Loucy (cell line): ENCODE measurements around the gene HELQ.

Source experiments
- H2AFZ ChIP-seq: fragments of 200-600 bp; sonication (generic); 2 replicates; pipeline ENCODE4 v1.6.0; 2016; ENCODE audit warnings: antibody characterized with exemption, mild to moderate bottlenecking, low read length, moderate library complexity
- H3F3A ChIP-seq: fragments of 200-600 bp; 2 replicates; pipeline ENCODE4 v1.6.0; 2016; ENCODE audit warnings: antibody characterized with exemption, low read depth, mild to moderate bottlenecking
- H3K27me3 ChIP-seq: fragments of 200-600 bp; sonication (generic); 2 replicates; pipeline ENCODE4 v1.6.1; 2014; ENCODE audit warnings: low read length, mild to moderate bottlenecking; ENCODE audit not compliant: insufficient read depth, poor library complexity, severe bottlenecking
- H3K36me3 ChIP-seq: fragments of 200-600 bp; sonication (generic); 2 replicates; pipeline ENCODE4 v1.6.1; 2016; ENCODE audit warnings: low read length; ENCODE audit not compliant: insufficient read depth
- H3K4me1 ChIP-seq: fragments of 200-600 bp; sonication (generic); 2 replicates; pipeline ENCODE4 v1.5.1; 2014; ENCODE audit warnings: low read length, mild to moderate bottlenecking; ENCODE audit not compliant: insufficient read depth, poor library complexity, severe bottlenecking
- H3K4me2 ChIP-seq: fragments of 200-600 bp; sonication (generic); 2 replicates; pipeline ENCODE4 v1.6.0; 2014; ENCODE audit warnings: antibody characterized with exemption, low read length, low read depth, mild to moderate bottlenecking; ENCODE audit not compliant: poor library complexity, severe bottlenecking
- H3K4me3 ChIP-seq: fragments of 200-600 bp; sonication (generic); 2 replicates; pipeline ENCODE4 v1.5.1; 2014; ENCODE audit warnings: low read length, mild to moderate bottlenecking, mixed read lengths; ENCODE audit not compliant: poor library complexity, severe bottlenecking
- H3K79me2 ChIP-seq: fragments of 200-600 bp; sonication (generic); 2 replicates; pipeline ENCODE4 v1.6.1; 2014; ENCODE audit warnings: low read length; ENCODE audit not compliant: insufficient read depth
- H3K9ac ChIP-seq: fragments of 200-600 bp; sonication (generic); 2 replicates; pipeline ENCODE4 v1.6.0; 2014; ENCODE audit warnings: mild to moderate bottlenecking, low read depth, low read length, moderate library complexity; ENCODE audit not compliant: poor library complexity, severe bottlenecking
- H3K9me2 ChIP-seq: fragments of 200-600 bp; sonication (generic); replicated peaks from 2 replicates; pipeline ENCODE4 v1.6.1; 2016; ENCODE audit warnings: low read depth, low read length, mixed read lengths
- H3K9me3 ChIP-seq: fragments of 200-600 bp; sonication (generic); 2 replicates; pipeline ENCODE4 v1.6.1; 2014; ENCODE audit warnings: mild to moderate bottlenecking, antibody characterized with exemption, low read length, low read depth; ENCODE audit not compliant: insufficient read depth
- H4K20me1 ChIP-seq: fragments of 200-600 bp; sonication (generic); 2 replicates; pipeline ENCODE4 v1.6.0; 2014; ENCODE audit warnings: antibody characterized with exemption, low read length, mild to moderate bottlenecking; ENCODE audit not compliant: insufficient read depth, poor library complexity, severe bottlenecking
- EZH2phosphoT487 ChIP-seq: fragments of 200-600 bp; IDR thresholded peaks from 2 replicates; pipeline ENCODE4 v1.6.1; 2018; ENCODE audit warnings: antibody characterized with exemption, mild to moderate bottlenecking, moderate library complexity, borderline replicate concordance
- TF ChIP-seq, protein P1 (sequence below): fragments of 200-600 bp; sonication (generic); conservative IDR thresholded peaks from 2 replicates; pipeline ENCODE4 v1.5.1; 2014; ENCODE audit warnings: mild to moderate bottlenecking, antibody characterized with exemption, low read length

The HELQ gene

DNA sequence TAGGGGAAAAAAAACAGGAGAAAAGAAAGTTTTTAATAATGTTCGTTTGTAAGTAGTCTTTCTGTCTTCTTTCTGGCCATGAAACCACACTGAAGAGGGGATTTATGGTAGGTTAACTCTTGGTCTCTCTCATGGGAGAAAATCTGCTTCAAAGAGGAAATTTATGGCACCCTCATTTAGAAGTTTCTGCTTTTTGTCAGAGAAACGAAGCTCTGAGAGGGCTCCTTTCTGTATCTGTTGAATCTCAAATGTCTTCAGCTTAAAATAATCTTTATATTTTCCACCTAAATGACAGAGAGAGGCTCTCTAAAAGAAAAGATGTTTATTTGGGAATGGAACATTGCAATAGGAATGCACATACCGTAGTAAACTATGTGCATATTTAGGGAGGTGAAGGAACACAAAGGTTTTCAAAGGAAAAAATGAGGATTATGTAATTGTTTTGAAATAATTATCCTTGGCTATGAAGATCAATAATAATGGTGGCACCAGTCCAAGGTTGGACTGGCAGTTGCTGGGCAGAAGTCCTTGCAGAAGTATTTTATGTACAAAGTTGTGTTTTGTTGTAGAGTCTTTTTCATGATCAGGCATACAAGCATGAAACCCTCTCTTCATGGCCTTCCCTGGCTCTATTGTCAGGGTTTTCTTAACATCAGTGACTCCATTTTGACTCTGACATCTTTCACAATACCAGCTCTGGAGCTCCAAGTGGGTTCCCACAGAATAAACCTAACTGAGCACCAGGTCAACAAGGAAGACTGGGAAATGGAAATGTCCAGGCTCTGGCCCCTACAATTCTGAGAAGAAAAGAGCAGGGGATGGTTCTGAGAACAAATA is 67.9 kb downstream of the HELQ start:
- Histone ChIP-seq H4K20me1 (no peaks in the 10 kb centered on the region), H3K36me3 (no peaks in the 10 kb centered on the region), H3F3A (no peaks in the 10 kb centered on the region), H3K27me3 (no peaks in the 10 kb centered on the region), H3K9ac (no peak overlapping the region), H3K9me3 (no peaks in the 10 kb centered on the region), H3K4me3 (no peak overlapping the region), H3K4me2 (no peak overlapping the region), H2AFZ (peak overlapping the region; percentile 74; the same call in 1 of the 2 replicates), H3K4me1 (no peaks in the 10 kb centered on the region), H3K9me2 (no peaks in the 10 kb centered on the region), H3K79me2 (no peaks in the 10 kb centered on the region)
- TF ChIP-seq, protein P1, sequence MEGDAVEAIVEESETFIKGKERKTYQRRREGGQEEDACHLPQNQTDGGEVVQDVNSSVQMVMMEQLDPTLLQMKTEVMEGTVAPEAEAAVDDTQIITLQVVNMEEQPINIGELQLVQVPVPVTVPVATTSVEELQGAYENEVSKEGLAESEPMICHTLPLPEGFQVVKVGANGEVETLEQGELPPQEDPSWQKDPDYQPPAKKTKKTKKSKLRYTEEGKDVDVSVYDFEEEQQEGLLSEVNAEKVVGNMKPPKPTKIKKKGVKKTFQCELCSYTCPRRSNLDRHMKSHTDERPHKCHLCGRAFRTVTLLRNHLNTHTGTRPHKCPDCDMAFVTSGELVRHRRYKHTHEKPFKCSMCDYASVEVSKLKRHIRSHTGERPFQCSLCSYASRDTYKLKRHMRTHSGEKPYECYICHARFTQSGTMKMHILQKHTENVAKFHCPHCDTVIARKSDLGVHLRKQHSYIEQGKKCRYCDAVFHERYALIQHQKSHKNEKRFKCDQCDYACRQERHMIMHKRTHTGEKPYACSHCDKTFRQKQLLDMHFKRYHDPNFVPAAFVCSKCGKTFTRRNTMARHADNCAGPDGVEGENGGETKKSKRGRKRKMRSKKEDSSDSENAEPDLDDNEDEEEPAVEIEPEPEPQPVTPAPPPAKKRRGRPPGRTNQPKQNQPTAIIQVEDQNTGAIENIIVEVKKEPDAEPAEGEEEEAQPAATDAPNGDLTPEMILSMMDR, result no peak
- no peak for TF ChIP-seq EZH2phosphoT487

DNA sequence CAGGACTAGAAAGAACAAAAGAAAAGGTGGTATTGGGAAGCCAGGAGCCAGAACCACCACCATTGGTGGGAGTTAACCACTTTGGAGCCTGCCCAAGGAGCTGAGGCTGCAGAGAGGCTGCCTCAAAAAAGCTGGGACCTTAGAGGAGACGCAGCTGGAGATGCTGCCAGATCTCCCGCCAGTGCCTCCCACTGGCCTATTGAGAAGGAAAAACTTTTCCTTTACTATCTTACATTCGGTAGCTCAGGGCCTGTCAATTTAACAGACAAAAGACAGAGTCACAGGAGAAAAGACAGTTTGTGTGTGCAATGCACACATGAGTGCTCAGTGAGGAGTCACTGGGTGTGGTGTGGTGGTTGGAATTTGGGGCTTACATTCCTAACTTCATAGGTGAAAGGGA is 68.6 kb downstream of the HELQ start:
- Histone ChIP-seq H3K4me1 (no peaks in the 10 kb centered on the region), H3K27me3 (no peaks in the 10 kb centered on the region), H4K20me1 (no peaks in the 10 kb centered on the region), H3F3A (no peaks in the 10 kb centered on the region), H3K4me2 (no peak overlapping the region), H3K36me3 (no peaks in the 10 kb centered on the region), H3K9me2 (no peaks in the 10 kb centered on the region), H3K9me3 (no peaks in the 10 kb centered on the region), H3K79me2 (no peaks in the 10 kb centered on the region), H3K4me3 (no peak overlapping the region), H2AFZ (no peak overlapping the region), H3K9ac (no peak overlapping the region)
- TF ChIP-seq EZH2phosphoT487, result no peak
- TF ChIP-seq, protein P1, result no peak

DNA sequence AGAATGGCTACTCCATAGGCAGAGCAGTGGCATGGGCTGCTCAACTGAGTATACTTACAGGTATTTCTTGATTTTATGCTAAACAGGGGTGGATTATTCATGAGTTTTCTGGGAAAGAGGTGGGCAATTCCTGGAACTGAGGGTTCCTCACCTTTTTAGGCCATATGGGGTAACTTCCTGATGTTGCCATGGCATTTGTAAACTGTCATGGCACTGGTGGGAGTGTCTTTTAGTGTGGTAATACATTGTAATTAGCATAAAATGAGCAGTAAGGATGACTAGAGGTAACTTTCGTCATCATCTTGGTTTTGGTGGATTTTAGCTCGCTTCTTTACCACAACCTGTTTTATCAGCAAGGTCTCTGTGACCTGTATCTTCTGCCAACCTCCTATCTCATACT is 72.8 kb downstream of the HELQ start:
- H3K36me3 ChIP-seq, result no peaks in the 10 kb centered on the region
- peaks cover 8% of the 10 kb centered on the region; the same call in 1 of the 2 replicates for H3K9me3 ChIP-seq
- no peaks in the 10 kb centered on the region for H3K4me1 ChIP-seq
- H3K79me2 ChIP-seq, result no peaks in the 10 kb centered on the region
- H3K27me3 ChIP-seq, result no peaks in the 10 kb centered on the region
- H2AFZ ChIP-seq, result 0 out of 2 replicates have a peak overlapping the region, but pooled peaks have one; percentile 37
- no peak overlapping the region for H3K4me3 ChIP-seq
- TF ChIP-seq, protein P1, result no peak
- no peak for TF ChIP-seq EZH2phosphoT487
- no peak overlapping the region for H3K4me2 ChIP-seq
- no peaks in the 10 kb centered on the region for H3K9me2 ChIP-seq
- no peaks in the 10 kb centered on the region for H4K20me1 ChIP-seq
- no peaks in the 10 kb centered on the region for H3F3A ChIP-seq
- no peak overlapping the region for H3K9ac ChIP-seq
